NOMO-1 (cell line): Measurements from ENCODE around the gene GALNT15.
A peak's percentile ranks its signal among the peaks of the same experiment; 100 is the strongest.

ENCODE experiments used
- DNase-seq, 2 experiments: peaks; one replicate each; lab custom pipeline; 2025; ENCODE audit not compliant: unreplicated experiment in 2 of 2; lab: John Stamatoyannopoulos, UW

The GALNT15 gene

GRCh38 chr3:16222547-16222946 lies 48.1 kb downstream of the GALNT15 start:
- DNase-seq: no peak

GRCh38 chr3:16224325-16224724 lies 49.8 kb downstream of the GALNT15 start:
- no peak for DNase-seq

GRCh38 chr3:16227566-16227965 lies 53.1 kb downstream of the GALNT15 start:
- no peak for DNase-seq

GRCh38 chr3:16229681-16230080 lies 55.2 kb downstream of the GALNT15 start:
- DNase-seq: peak; percentile 25 to 78

- DNase-seq: no peak
These were observed 57.5 kb downstream of the GALNT15 start for GRCh38 chr3:16231983-16232382.

- no peak for DNase-seq
These were observed 59.3 kb downstream of the GALNT15 start for GRCh38 chr3:16233806-16234205.

GRCh38 chr3:16234281-16234680 lies 59.8 kb downstream of the GALNT15 start:
- DNase-seq: no peak

- DNase-seq: no peak
These were observed 61.7 kb downstream of the GALNT15 start for GRCh38 chr3:16236030-16236639.

- DNase-seq: no peak
These were observed 62.4 kb downstream of the GALNT15 start for GRCh38 chr3:16236856-16237393.

GRCh38 chr3:16239086-16239770 lies 64.7 kb downstream of the GALNT15 start:
- DNase-seq: no peak

- no peak for DNase-seq
These were observed 65.3 kb downstream of the GALNT15 start for GRCh38 chr3:16239780-16240179.

GRCh38 chr3:16240229-16241023 lies 65.9 kb downstream of the GALNT15 start:
- peak in 1 of 2 experiments; percentile 23 for DNase-seq

- DNase-seq: no peak
These were observed 66.7 kb downstream of the GALNT15 start for GRCh38 chr3:16241225-16241624.

- DNase-seq: no peak
These were observed 67.7 kb downstream of the GALNT15 start for GRCh38 chr3:16242177-16242576.

GRCh38 chr3:16243706-16244490 lies 69.4 kb downstream of the GALNT15 start:
- DNase-seq: no peak

- DNase-seq: no peak
These were observed 71.1 kb downstream of the GALNT15 start for GRCh38 chr3:16245609-16246008.

- DNase-seq: peak; percentile 76 to 80
These were observed 73.0 kb downstream of the GALNT15 start for GRCh38 chr3:16247282-16248061.

GRCh38 chr3:16248556-16248955 lies 74.1 kb downstream of the GALNT15 start:
- DNase-seq: no peak

- DNase-seq: peak in 1 of 2 experiments; percentile 5
These were observed 74.9 kb downstream of the GALNT15 start for GRCh38 chr3:16249336-16249735.

GRCh38 chr3:16249886-16250285 lies 75.4 kb downstream of the GALNT15 start:
- DNase-seq: no peak
